GM12872 (cell line): ENCODE measurements around the gene KL.

Experiments
- CTCF ChIP-seq: IDR thresholded peaks from 3 replicates; pipeline ENCODE4 v1.5.1; 2011; ENCODE audit warnings: low read depth, mild to moderate bottlenecking, low read length, moderate library complexity; ENCODE audit not compliant: insufficient read depth

Gene KL

DNA sequence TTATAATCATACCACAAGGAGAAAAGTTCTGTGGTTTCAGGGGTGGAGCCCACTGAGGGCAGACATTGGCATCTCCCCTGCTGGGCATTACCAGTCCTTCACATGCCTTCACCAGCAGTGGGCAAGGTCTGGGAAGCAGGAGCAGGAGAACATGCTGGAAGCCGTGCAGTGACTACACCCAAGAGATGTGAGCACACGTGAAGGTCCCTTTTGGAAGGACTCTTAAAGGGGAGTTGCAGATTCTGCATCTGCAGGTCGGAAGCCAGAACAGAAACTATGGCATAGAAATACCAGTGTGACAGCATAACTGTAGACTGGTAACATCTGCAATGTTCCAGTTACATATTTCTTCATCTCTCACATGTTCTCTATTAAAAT, 26.9 kb upstream of the KL start:
- no peak for TF ChIP-seq CTCF

GRCh38 chr13:32989942-32990341, 26.3 kb upstream of the KL start:
- no peak for TF ChIP-seq CTCF

DNA sequence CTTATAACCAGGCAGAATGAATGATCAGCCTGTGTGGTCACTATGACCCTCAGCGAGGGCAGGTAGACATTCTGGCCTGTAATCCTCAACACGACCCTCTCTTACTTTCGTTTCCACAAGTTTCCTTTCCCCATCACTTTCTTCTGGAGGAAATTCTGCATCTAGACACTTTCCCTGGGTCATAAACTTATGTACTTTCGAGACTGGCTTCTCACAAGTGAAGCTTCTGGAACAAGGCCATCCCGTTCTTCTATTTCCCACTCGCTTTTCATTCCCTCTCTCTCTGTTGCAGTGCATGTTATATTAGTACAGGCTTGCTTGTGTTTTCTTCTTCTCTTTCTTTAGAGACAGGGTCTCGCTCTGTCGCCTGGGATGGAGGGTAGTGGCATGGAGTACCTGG, 23.1 kb upstream of the KL start:
- no peak for TF ChIP-seq CTCF

GRCh38 chr13:32997399-32997798, 18.8 kb upstream of the KL start:
- no peak for TF ChIP-seq CTCF

DNA sequence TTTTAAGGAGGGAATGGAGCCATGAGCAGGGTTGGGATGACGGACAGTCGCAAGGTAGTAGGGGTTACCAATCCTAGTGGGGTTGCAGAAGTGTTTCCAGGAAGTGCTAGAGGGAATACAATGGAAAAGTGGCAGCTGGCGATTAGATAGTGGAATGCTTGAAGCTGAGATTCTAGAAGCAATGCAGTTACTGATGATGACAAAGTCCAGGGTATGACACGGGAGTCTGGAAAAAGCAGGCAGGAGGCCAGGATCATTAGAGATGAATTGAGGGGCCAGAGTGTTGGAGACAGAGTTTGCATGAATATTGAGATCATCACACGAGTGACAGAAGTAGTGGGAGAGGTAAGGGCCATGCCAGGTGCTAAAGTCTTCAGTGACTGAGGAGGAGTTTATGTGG, 17.3 kb upstream of the KL start:
- no peak for TF ChIP-seq CTCF

DNA sequence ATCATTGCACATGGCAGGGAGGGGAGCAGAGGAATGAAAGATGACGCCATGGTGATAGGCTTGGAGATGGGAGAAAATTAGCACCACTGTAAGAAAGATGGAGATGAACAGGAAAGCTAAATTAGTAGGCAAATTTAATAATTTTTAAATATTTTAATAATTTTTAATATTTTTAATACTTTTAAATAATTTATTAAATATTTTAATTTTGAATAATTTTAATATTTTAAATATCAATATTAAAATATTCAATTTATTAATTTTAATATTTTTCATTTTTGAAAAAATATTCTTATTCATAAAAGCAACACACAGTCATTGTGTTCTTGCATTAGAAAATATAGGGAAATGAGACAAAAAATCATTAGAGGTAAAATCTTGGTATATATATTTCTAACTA, 15.9 kb upstream of the KL start:
- TF ChIP-seq CTCF = no peak

DNA sequence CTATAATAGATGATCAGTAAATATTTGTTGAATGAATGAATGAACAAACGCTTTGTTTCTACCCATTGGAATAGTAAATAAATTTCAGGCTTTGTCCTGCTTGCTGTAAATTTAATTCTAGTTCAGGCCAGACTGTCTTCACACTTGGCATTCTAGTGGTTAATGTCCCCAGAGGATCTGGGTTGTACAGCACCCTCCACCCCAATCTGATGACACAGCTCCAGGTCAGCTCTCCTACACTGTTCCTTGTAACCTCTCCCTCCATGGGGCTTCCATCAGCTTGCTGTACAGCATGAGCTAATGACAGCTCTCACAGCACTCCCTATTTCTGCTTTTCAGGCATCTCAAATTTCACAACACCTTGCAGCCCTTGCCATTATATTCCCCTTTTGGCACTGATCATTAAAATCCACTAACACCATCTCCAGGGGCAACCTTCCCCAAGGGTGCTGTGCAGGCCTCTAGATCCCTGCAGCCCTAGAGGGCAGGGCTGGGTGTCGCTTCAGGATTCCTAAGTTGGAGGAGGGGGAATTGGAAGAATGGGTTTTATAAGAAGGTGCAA, 12.7 kb upstream of the KL start:
- TF ChIP-seq CTCF = no peak

DNA sequence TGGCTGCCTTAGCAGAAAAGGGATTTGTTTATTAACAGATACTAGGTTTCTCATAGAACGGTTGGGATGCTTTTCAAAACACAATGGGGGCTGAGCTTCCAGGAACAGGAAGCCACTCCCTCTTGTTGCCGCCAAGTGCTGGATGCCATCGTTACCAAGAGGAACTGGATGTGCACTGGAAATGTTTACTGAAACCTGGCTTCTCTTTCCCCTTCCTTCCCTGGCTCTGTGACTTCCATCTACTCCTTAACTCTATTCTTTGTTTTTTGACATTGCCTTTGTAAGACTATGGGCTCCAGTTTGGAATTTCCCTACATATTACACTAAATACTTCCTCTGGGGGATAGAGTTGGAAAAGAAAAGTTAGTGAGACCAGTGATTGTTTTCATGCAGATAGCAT, 11.7 kb upstream of the KL start:
- TF ChIP-seq CTCF = no peak
